ENCODE results near the gene KCNK10.

KCNK10 gene

GRCh38 chr14:88323086-88323522 lies at the start of gene KCNK10:
Gene KCNK10 (minus strand): TSS chr14:88323269. CDS start chr14:88322798, 471 bp downstream.
- no peak for DNase-seq

- DNase-seq, result no peak
Measured at GRCh38 chr14:88369496-88369895, 46.4 kb upstream of the KCNK10 start.

GRCh38 chr14:88364710-88365413 lies 41.8 kb upstream of the KCNK10 start:
- DNase-seq, result no peak

GRCh38 chr14:88363644-88364043 lies 40.6 kb upstream of the KCNK10 start:
- no peak for DNase-seq

- no peak for DNase-seq
Measured at GRCh38 chr14:88359500-88359899, 36.4 kb upstream of the KCNK10 start.

- DNase-seq, result no peak
Measured at GRCh38 chr14:88354358-88354757, 31.3 kb upstream of the KCNK10 start.

- no peak for DNase-seq
Measured at GRCh38 chr14:88352698-88353097, 29.6 kb upstream of the KCNK10 start.

GRCh38 chr14:88351966-88352691 lies 29.1 kb upstream of the KCNK10 start:
- no peak for DNase-seq

GRCh38 chr14:88348546-88348945 lies 25.5 kb upstream of the KCNK10 start:
- DNase-seq, result no peak

- no peak for DNase-seq
Measured at GRCh38 chr14:88346048-88346639, 23.1 kb upstream of the KCNK10 start.

GRCh38 chr14:88342980-88343379 lies 19.9 kb upstream of the KCNK10 start:
- no peak for DNase-seq

- no peak for DNase-seq
Measured at GRCh38 chr14:88340357-88340756, 17.3 kb upstream of the KCNK10 start.

GRCh38 chr14:88333036-88333435 lies 10.0 kb upstream of the KCNK10 start:
- no peak for DNase-seq

- DNase-seq, result no peak
Measured at GRCh38 chr14:88327497-88327896, 4.4 kb upstream of the KCNK10 start.

- DNase-seq, result no peak
Measured at GRCh38 chr14:88326352-88327103, 3.5 kb upstream of the KCNK10 start.

GRCh38 chr14:88325883-88326282 lies 2.8 kb upstream of the KCNK10 start:
- DNase-seq, result no peak

- DNase-seq, result no peak
Measured at GRCh38 chr14:88324930-88325329, 1.9 kb upstream of the KCNK10 start.

- DNase-seq, result no peak
Measured at GRCh38 chr14:88324491-88324890, 1.4 kb upstream of the KCNK10 start.

GRCh38 chr14:88323523-88324199 lies 592 bp upstream of the KCNK10 start:
- DNase-seq, result no peak

GRCh38 chr14:88322504-88323085 lies 474 bp downstream of the KCNK10 start:
- no peak for DNase-seq

- no peak for DNase-seq
Measured at GRCh38 chr14:88321692-88322503, 1.2 kb downstream of the KCNK10 start.
